HK-2 (cell line): ENCODE data around the gene AMER1.

Experiments used
- DNase-seq: peaks from one replicate; pipeline ENCODE4 v3.0.0-alpha.2; 2018; ENCODE audit not compliant: unreplicated experiment

The AMER1 gene

GRCh38 chrX:64184396-64184795 lies 21.1 kb downstream of the AMER1 start:
- DNase-seq, result no peak

- DNase-seq, result no peak
These were observed 23.3 kb downstream of the AMER1 start for GRCh38 chrX:64182208-64182607.

- no peak for DNase-seq
These were observed 28.6 kb downstream of the AMER1 start for GRCh38 chrX:64176876-64177275.

- DNase-seq, result no peak
These were observed 35.5 kb downstream of the AMER1 start for GRCh38 chrX:64169988-64170387.

- no peak for DNase-seq
These were observed 52.7 kb downstream of the AMER1 start for GRCh38 chrX:64152857-64153256.

GRCh38 chrX:64151911-64152310 lies 53.6 kb downstream of the AMER1 start:
- DNase-seq, result no peak

- no peak for DNase-seq
These were observed 54.7 kb downstream of the AMER1 start for GRCh38 chrX:64150775-64151174.
